Activated T-helper 9 cell treated with anti-CD3 and anti-CD28 coated beads, Interleukin-2, amount 50 U/mL, for 16 hours (primary cell): ENCODE measurements around the gene ZNF326.
A peak's percentile ranks its signal among the peaks of the same experiment; 100 is the strongest.

Experiments used
- DNase-seq: peaks from one replicate; pipeline ENCODE4 v3.0.0-alpha.2; 2020; ENCODE audit warnings: low read depth

ZNF326 gene, protein sequence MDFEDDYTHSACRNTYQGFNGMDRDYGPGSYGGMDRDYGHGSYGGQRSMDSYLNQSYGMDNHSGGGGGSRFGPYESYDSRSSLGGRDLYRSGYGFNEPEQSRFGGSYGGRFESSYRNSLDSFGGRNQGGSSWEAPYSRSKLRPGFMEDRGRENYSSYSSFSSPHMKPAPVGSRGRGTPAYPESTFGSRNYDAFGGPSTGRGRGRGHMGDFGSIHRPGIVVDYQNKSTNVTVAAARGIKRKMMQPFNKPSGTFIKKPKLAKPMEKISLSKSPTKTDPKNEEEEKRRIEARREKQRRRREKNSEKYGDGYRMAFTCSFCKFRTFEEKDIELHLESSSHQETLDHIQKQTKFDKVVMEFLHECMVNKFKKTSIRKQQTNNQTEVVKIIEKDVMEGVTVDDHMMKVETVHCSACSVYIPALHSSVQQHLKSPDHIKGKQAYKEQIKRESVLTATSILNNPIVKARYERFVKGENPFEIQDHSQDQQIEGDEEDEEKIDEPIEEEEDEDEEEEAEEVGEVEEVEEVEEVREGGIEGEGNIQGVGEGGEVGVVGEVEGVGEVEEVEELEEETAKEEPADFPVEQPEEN

DNA sequence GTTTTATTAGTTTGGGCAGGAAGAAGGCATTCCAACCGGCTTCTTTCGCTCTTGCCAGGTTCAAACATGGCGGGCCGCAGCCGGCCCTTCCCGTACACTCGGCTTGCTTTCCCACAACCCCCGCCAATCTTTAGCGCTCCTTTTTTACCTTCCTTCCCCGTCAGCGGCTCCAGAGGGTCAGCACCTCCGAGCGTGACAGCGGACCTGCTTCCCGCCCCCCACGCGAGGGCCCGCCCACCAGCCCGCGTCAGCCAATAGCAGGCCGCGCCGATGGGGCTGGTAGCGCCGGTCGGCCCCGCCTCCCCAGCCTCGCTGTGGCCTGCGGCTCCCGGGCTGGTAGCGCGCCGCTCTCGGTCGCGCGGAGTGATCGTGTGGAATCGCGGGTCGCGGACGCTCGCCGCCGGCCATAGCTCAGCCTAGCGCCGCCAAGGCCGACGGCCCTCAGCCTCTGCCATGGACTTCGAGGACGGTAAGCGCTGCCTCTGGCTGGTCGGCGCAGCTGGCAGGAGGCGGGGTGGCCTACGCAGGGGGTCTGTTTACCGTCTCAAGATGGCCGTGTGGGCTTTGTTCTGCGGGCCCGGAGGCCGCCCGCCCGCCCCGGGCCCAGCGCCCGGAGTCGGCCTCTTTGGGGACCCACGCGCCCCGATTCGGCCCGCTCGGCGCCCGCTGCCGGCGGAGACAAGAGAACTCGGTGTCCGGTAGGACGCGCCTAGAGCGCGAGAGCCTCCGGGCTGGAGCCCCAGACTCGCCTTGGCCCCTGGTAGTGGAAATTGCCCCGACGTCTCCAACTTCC lies at the start of gene ZNF326:
Gene ZNF326, plus strand, starts transcription at position 306 of the 793 bp plus-strand sequence. Its CDS starts 148 bp downstream, at position 454.
- peak; percentile 91 for DNase-seq

DNA sequence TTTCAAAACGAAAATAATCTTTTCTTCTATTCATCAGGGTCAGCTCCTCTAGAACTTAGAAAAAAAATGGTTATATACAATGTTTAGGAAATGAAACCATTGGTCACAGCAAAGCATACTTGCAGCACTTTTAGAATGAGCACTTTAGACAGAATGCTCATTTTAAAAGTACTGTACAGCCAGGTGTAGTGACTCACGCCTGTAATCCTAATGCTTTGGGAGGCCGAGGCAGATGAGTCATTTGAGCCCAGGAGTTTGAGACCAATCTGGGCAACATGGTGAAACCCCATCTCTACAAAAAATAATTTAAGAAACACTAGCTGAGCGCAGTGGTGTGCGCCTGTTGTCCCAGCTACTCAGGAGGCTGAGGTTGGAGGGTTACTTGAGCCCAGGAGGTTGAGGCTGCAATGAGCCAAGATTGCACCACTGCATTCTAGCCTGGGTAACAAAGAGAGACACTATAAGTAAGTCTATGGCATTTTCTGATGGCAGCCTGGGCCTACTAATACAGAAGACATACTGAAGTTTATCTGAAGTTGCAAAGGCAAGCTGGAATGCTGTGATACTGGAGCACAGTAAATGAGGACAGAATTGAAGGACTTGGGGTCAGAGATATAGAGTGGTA lies 48.9 kb upstream of the ZNF326 start:
- no peak for DNase-seq

DNA sequence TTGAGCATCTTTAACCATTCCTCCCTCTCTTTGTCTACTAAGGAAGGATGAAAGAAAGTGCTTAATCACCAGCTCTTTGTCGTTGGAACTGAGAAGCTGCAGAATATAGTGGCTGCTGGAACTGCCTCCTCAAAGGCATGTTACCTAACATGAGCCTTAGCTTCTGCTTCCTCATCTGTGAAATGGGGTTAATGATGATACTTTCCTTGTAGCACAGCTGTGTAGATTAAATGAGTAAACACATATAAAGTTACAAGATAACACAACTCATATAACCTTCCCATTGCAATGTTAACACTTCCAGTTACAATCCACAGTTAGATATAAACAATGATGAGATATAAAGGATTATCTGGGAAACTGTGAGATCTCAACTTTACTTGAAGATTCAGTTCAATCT lies 48.4 kb upstream of the ZNF326 start:
- DNase-seq = no peak

DNA sequence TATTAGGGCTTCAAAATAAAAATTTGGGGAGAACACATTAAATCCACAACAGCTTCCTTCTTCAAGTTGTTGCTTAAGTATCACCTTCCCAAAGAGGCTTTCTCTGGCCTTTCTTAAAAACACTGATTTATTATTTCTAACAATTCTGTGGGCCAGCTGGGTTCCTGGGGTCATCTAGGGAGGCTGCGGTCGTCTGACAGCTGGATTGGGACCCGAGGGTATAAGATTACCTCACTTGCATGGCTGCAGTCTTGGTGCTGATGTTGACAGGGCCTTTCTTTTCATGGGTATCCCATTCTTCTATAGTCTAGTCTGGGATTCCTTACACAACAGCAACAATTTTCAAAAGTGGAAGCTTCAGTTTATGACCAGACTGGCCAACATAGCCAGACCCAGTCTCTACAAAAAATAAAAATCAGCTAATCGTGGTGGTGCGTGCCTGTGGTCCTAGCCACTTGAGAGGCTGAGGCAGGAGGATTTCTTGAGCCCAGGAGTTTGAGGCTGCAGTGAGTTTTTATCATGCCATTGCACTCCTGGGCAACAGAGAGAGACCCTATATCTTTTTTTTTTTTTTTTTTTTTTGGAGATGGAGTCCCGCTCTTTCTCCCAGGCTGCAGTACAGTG lies 46.1 kb upstream of the ZNF326 start:
- DNase-seq = no peak

DNA sequence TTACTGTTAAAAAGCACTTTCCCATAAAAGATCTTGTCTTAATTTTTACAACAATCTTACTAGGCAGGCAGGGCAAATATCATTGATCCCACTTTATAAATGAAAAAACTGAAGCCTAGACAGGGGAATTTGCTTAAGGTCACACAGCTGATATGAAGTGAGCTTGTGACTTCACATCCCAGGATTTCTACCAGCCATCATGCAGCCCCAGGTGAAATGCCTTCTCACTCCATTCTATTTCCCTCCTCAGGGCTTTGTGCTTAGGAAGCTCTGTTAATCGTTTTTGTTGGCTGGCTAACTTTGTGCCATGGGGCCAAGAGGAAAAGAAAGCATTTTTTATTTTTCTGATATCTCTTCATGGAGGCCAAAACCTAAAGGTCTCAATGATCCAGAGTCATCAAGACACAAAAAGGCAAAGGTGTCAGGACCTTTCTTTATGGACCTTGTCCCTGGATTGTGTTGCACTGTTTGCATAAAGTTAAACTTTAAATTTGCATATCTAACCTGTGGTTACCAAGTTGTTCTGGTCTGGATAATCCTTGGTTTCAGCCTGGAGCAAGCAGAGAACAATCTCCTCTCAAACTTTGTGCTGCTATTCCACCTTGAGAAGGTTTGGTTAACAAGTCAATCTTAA lies 44.8 kb upstream of the ZNF326 start:
- no peak for DNase-seq

DNA sequence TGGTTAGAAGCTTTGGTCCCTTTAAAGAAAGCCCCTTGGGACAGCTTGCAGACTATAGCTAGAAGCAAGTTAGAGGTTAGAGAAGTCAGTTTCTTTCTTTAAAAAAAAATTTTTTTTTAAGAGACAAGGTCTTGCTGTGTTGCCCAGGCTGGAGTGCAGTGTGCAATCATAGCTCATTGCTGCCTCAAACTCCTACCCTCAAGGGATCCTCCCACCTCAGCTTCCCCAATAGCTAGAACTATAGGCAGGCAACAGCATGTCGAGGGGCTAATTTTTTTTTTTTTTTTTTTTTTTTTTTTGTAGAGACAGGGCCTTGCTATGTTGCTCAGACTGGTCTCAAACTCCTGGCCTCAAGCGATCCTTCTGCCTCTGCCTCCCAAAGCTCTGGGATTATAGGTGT lies 44.2 kb upstream of the ZNF326 start:
- DNase-seq = no peak

DNA sequence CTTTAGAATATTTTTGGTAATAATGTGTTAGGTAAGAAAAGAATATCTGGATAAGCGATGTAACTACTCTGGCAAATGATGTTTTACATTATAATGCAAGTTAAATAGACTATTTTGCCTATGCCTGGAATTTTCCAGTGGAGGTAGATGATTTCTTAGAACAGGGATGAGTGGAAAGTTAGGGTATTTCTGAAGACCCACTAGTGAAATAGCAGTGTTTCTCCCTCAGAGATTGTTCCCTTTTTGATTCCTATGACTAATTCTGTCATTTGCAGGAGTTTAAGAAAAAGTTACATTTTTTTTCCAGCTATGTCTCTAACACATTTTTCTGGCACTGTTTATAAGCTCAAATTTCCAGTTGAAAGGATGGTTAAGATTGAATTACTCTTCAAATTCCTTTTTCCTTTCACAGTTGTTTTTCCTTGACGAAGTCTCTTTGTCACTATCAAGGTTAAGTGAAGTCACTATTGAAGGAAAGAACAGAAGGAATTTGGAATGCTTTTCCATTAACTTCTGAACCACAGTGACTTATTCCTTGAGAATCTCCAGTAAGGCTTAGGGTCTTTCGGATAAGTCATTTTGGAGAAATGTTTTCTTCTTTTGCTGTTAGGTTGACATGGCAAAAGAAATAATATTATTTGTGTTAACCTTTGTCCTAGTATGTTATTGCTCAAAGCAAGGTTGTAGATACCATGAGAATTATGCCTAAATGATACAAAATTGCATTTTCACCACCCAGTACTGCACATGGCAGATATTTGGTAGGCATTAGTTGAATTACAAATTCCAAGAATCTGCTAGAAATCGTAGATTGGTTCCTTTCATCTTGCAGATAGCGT lies 42.9 kb upstream of the ZNF326 start:
- no peak for DNase-seq

DNA sequence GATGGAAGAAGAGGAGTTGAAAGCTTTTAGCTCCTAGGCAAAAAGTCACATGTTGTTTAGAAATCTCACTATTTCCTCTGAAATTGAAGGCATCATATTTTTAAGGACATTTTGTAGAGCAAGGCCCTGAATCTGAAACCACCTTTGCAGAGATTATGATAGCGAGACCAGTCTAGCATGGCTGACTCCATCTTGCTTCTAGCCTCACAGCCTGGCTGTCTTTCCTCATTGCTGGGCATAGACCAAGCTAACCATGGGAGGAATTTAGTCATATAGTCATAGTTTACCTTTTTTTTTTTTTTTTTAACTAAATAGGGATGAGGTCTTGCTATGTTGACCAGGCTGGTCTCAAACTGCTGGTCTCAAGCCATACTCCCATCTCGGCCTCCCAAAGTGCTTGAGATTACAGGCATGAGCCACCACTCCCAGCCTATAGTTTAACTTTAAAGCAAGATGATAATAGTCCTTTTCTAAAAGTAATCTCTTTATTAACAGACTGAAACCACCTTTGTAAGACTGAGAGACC lies 42.2 kb upstream of the ZNF326 start:
- no peak for DNase-seq

DNA sequence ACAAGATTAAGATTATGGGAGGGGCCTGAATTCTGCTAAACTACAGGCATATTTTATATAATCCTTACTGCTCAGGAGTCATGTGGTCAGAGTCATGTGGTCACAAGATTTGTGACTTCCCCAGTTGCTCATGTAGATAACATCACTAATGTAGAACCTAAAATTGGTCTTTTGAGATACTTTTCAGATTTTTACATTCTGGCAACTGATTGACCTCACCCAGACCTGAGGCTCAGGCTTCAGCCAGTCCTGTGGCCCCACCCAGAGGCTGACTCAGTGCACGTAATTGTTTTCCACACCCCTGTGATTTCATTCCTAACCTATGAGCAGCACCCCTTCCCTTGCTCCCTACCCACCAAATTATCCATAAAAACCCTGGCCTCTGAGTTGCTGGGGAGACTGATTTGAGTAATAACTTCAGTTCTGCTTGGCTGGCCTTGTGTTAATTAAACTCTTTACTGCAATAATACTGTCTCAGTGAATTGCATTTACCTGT lies 41.7 kb upstream of the ZNF326 start:
- peak; percentile 3 for DNase-seq

DNA sequence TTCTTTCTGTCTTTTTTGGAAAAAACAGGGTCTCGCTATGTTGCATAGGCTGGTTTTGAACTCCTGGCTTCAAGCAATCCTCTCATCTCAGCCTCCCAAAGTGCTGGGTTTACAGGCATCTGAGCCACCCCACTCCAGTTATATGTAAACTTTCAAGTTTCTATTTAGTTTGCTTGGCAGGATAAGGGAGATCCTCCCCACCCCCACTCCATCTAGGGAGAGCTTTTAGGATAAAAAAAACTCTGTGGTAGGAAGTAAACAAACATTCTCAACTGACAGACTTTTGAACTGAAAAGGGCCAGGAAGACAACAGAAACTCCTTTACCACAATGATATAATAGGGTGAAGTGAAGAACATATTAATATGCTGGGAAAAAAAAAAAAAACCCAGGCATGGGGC lies 41.0 kb upstream of the ZNF326 start:
- no peak for DNase-seq

DNA sequence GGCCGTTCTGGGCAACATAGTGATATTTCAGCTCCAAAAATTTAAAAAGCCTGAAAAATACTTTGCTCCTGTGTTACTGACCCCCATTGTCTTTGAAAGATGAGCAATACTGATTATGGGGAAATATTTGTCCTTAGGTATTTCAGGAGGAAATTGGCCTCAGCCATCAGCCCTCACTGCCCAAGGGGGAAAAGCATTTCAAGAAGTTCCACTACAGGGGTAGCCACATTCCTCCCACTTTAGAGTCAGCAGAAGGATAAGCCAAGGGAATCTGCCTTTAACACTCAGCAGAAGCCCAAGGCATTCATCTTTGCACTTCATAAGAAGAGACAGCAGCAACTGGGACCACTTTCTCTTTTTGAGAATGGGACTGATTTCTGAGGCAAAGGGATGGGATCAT lies 40.5 kb upstream of the ZNF326 start:
- no peak for DNase-seq

DNA sequence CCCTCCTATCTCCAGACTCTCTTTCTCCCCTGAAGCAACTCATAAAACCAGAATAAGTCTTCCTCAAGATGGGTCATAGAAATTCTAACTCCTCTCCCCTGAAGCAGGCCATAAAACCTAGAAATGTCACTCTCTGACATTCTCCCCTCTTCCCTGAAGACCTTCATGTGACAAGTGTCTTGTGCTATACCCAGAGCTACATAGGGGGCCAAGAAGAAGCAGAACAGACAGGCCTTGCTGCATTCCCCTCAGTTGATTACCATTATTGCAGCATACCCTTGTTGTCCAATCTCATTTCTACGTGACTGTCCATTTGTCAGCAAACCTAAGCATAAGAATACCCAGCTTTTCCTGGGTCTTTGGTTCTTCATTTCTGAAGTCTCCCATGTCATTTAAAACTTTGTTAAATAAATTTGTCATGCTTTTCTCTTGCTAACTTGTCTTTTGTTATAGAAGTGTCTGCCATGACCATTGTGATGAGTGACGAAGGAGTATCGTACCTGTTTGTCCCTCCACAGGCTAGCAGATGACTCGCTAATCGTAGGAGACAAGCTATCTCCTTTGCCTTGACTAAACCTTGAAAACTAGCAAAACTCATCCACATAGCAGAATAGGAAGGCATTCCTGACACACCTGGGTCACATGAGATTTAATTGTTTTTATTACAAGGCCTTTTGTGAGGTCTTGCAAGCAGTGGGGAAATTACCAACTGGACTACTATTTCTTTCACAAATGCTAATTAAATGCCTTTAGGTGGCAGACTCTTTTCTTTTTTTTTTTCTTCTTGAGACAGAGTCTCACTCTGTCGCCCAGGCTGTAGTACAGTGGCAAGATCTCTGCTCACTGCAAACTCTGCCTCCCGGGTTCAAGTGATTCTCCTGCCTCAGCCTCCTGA lies 39.4 kb upstream of the ZNF326 start:
- DNase-seq = no peak

DNA sequence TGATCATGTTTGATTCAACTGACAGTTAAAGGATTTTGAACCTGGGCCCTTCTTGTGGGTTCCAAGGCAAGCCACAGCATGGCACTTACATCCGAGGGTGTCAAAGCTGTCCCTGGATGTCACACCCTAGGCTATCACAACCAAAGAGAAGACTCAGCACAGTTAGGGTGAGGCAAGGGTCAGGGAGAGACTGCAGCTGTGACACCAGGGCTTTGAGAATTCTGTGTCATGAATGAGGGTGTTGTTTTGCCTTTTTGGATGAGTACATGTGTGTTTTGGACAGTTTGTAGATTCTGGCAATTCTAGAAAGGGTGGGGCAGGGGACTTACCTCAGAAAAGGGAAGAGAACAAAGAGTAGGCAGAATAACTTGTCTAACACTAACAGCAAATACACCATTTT lies 37.8 kb upstream of the ZNF326 start:
- no peak for DNase-seq

DNA sequence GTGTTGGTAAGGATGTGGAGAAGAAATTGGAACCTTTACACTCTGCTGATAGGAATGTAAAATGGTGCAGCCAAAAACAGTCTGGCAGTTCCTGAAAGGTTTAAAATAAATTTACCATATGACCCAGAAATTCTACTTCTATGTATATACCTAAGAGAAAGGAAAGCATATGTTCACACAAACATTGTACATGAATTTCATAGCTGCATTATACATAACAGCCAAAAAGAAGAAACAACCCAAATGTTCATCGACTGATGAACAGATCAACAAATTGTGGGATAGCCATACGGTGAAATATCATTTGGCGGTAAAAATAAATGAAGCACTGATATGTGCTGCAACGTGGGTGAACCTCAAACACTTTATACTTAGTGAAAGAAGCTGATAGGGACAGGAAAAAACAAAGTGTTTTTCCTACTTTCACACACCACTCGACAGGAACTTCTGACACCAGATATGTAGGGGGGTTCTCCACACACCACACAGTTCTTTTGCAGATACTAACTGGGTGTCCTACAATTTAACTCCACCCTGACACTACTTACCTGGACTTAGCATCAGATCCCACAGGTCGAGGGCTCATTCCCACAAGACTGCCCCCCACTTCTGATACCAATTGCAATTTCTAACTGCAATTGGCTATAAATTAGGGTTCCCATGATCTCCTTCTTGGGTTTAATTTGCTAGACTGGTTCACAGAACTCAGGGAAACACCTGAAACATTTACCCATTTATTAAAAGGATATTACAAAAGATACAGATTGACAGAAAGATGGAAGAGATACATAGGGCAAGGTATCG lies 35.9 kb upstream of the ZNF326 start:
- DNase-seq = no peak

DNA sequence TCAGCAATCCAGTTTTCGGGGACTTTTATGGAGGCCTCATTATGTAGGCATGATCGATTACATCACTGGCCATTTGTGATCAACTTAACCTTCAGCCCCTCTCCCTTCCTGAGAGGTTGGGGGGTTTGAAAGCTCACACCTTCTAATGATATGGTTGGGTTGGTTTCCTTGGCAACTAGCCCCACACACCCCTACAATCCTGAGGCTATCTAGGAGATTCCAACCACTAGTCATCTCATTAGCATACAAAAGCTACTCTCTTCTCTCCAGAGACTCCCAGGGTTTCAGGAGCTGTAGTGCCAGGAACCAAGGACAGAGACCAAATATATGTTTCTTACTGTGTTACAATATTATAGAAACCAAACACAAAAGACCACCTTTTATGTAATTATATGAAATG lies 35.2 kb upstream of the ZNF326 start:
- DNase-seq = no peak

DNA sequence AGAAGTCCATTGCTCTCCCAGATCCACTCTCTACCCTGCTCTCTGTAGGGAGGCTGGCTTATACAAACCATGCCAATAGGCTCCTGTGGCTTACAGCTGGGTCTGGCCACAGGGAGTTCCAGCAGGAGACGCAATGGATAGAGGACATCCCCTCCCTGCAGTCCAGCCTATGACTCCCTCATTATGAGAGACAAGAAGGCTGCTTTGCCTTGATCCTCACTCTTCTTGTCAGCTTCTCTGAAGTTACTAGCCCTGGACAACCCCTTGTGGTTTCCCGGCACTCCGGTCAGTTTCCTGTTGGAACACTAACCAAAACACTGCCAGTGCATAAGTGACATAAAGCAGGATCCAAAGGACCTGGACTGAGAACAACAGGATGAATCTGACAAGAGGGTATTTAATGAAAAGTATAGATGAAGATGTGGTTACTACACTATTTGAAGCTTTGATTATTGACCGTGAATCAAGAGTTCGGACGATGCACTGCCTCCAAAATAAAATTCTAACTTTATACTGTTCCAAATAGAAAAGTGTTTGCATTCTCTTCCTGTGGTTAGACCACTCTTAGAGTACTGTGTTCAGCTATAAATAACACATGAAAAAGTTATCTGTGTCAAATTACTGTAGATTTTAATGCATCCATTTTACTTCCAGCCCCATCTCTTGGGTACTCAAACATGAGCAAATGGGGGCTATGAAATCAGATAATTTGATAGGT lies 32.7 kb upstream of the ZNF326 start:
- no peak for DNase-seq

DNA sequence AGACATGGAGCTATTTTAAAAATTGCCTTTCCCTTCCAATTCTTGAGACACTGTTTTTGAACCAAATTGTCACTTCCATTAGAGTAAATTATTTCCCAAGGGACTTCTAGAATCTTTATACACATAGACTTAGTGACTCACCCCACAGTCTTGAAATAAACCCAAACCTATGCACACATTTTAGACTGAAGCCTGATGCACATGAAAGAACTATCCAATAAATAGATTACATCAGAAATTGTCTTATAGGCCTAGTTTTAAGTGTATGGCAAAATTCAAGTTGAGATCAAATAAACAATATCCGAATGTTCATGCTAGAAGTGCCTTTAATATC lies 32.2 kb upstream of the ZNF326 start:
- DNase-seq = no peak
